Omental fat pad (tissue), 4 donors: ENCODE measurements around the gene EXOC8. TPM values are rescaled to one million over a fixed set of nuclear protein-coding genes. Genes with fewer than 3 reads are reported as not detected.
"Not testable (repeated sequence)": the region's sequence is repeated elsewhere in the genome, so short reads cannot be mapped to it uniquely, and the experiment has no call there.

Experiments
- ATAC-seq: fragments of 150-250 bp; one replicate; pipeline ENCODE4 v1.9.1; 2016; ENCODE audit warnings: mild to moderate bottlenecking, moderate library complexity; ENCODE audit not compliant: low FRiP score
- DNase-seq: peaks from one replicate; pipeline ENCODE4 v3.0.0-alpha.2; 2019; ENCODE audit warnings: low spot score
- CTCF ChIP-seq, 3 donors: fragments of 450-650 bp; IDR thresholded peaks; one replicate each; pipeline ENCODE4 v1.5.1; 2016 to 2017; ENCODE audit warnings: antibody characterized with exemption in 3 of 3, mild to moderate bottlenecking in 3 of 3, moderate library complexity in 2 of 3
- total RNA-seq, 4 donors: library from RNA; depleted of rRNA; stranded (reverse); fragments of >200 nt; gene quantifications; one replicate each; pipeline ENCODE4 v1.1.0, GENCODE V29; 2016

EXOC8 gene
- total RNA-seq, 4 donors from 2014 or later, result 12.1 to 21.0 (median 16.9) TPM

GRCh38 chr1:231354330-231355020 is 16.8 kb upstream of the EXOC8 start:
- no peak for TF ChIP-seq CTCF (IDR thresholded peaks at IDR 0.05)
- DNase-seq (no peak), ATAC-seq (no peak)

GRCh38 chr1:231353086-231353485 is 15.4 kb upstream of the EXOC8 start:
- DNase-seq, result no peak
- ATAC-seq, result no peak
- TF ChIP-seq CTCF (IDR thresholded peaks at IDR 0.05), result no peak

- DNase-seq (no peak), ATAC-seq (no peak)
- no peak for TF ChIP-seq CTCF (IDR thresholded peaks at IDR 0.05)
Measured at GRCh38 chr1:231351816-231352215, 14.2 kb upstream of the EXOC8 start.

- DNase-seq, ATAC-seq: not testable (repeated sequence)
Measured at GRCh38 chr1:231348856-231349255, 11.2 kb upstream of the EXOC8 start.

GRCh38 chr1:231348442-231348841 is 10.8 kb upstream of the EXOC8 start:
- no peak for DNase-seq
- TF ChIP-seq CTCF (IDR thresholded peaks at IDR 0.05), result no peak
- no peak for ATAC-seq

- TF ChIP-seq CTCF (IDR thresholded peaks at IDR 0.05), result no peak
- DNase-seq (no peak), ATAC-seq (no peak)
Measured at GRCh38 chr1:231347961-231348360, 10.3 kb upstream of the EXOC8 start.

GRCh38 chr1:231340328-231341013 is 2.8 kb upstream of the EXOC8 start:
- TF ChIP-seq CTCF (IDR thresholded peaks at IDR 0.05), result no peak
- DNase-seq (no peak), ATAC-seq (no peak)
